PC-9 (cell line): ENCODE data around the gene USP12. TPM values are rescaled to one million over a fixed set of nuclear protein-coding genes. Genes with fewer than 3 reads are reported as not detected.

Source experiments
- BruUV-seq: library from RNA; stranded (reverse); fragments of 400-500 nt; replicated peaks from 2 replicates; lab custom pipeline; 2021; lab: Mats Ljungman, UMichigan
- CTCF ChIA-PET: fragments of 300-600 bp; sonication (Branson Sonifier 250); formaldehyde crosslinking; loops from one replicate; lab custom pipeline; 2022; ENCODE audit warnings: antibody characterized with exemption; lab: Charles Lee
- POLR2A ChIA-PET: fragments of 300-600 bp; sonication (Branson Sonifier 250); formaldehyde crosslinking; loops from one replicate; lab custom pipeline; 2022; ENCODE audit warnings: antibody characterized with exemption; ENCODE audit not compliant: unreplicated experiment; lab: Charles Lee
- DNase-seq, 2 experiments: peaks; one replicate each; pipeline versions ENCODE4 v3.0.0 to v3.0.0-alpha.2; 2015 to 2022; ENCODE audit warnings: mixed read lengths in 1 of 2
- H2AFZ ChIP-seq: fragments of 200-600 bp; sonication (generic); 2 replicates; pipeline ENCODE4 v1.8.1; 2017; ENCODE audit warnings: antibody characterized with exemption
- H3F3A ChIP-seq: fragments of 200-600 bp; sonication (generic); 2 replicates; pipeline ENCODE4 v1.8.1; 2017; ENCODE audit warnings: antibody characterized with exemption, mild to moderate bottlenecking, low read depth; ENCODE audit not compliant: insufficient read depth
- H3K27ac ChIP-seq: fragments of 200-600 bp; sonication (generic); 2 replicates; pipeline ENCODE4 v1.6.1; 2016; ENCODE audit warnings: mixed run types
- H3K27me3 ChIP-seq: fragments of 200-600 bp; sonication (generic); 2 replicates; pipeline ENCODE4 v1.6.1; 2016; ENCODE audit warnings: low read depth, mixed run types; ENCODE audit not compliant: insufficient read depth
- H3K36me3 ChIP-seq: fragments of 200-600 bp; sonication (generic); 2 replicates; pipeline ENCODE4 v1.6.1; 2016; ENCODE audit warnings: low read depth, mixed run types
- H3K4me1 ChIP-seq: fragments of 200-600 bp; sonication (generic); replicated peaks from 2 replicates; pipeline ENCODE4 v1.6.1; 2016; ENCODE audit warnings: mixed run types; ENCODE audit not compliant: insufficient read depth
- H3K4me2 ChIP-seq: fragments of 200-600 bp; sonication (generic); 2 replicates; pipeline ENCODE4 v1.6.1; 2017; ENCODE audit warnings: mixed run types
- H3K4me3 ChIP-seq: fragments of 200-600 bp; sonication (generic); 2 replicates; pipeline ENCODE4 v1.6.1; 2016; ENCODE audit warnings: mixed run types
- H3K79me2 ChIP-seq: fragments of 200-600 bp; sonication (generic); 2 replicates; pipeline ENCODE4 v1.6.1; 2017; ENCODE audit warnings: low read depth, mixed run types
- H3K9me2 ChIP-seq: fragments of 200-600 bp; sonication (generic); 2 replicates; pipeline ENCODE4 v1.8.1; 2017; ENCODE audit warnings: mild to moderate bottlenecking; ENCODE audit not compliant: insufficient read depth
- H3K9me3 ChIP-seq: fragments of 200-600 bp; sonication (generic); 2 replicates; pipeline ENCODE4 v1.8.1; 2016; ENCODE audit warnings: low read depth; ENCODE audit not compliant: insufficient read depth
- H4K20me1 ChIP-seq: fragments of 200-600 bp; sonication (generic); 2 replicates; pipeline ENCODE4 v1.8.1; 2017; ENCODE audit not compliant: insufficient read depth
- EZH2 ChIP-seq: fragments of 200-600 bp; sonication (generic); IDR thresholded peaks from 2 replicates; pipeline ENCODE4 v1.8.0; 2017; ENCODE audit warnings: antibody characterized with exemption, low read depth
- intact Hi-C: fragments of 100-400 bp; cut with micrococcal nuclease; formaldehyde crosslinking; loops from one replicate; pipeline ENCODE4 v1.10.0; 2022; ENCODE audit not compliant: unreplicated experiment
- total RNA-seq: library from RNA; stranded (reverse); gene quantifications from 2 replicates; pipeline ENCODE4 v1.2.3, GENCODE V29; 2021
- TF ChIP-seq, protein P1 (sequence below): fragments of 200-600 bp; sonication (generic); conservative IDR thresholded peaks from 2 replicates; pipeline ENCODE4 v1.6.1; 2017; ENCODE audit warnings: mixed run types, antibody characterized with exemption, mild to moderate bottlenecking, moderate library complexity

The USP12 gene
- total RNA-seq, 1 experiment from 2014 or later: 20.8 TPM

DNA sequence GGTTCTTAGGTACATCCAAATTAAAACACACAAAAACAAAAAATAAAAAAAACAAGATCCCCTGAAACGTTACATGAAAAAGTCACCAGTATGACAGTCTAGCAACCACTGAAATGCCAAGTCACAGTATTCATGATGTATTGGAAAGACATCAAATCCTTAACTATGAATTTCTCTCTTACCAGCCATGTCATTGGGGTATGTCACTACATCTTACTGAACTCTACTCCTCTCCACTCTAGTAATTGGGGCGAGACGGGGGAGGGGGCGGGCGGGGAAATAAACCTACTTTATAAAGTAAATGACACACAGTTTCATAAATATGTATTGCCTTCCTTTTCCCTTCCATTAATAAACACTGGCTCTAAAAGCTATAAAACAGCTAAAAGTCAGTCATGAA, 65.5 kb downstream of the USP12 start:
- H2AFZ ChIP-seq: no peak overlapping the region
- ChIA-PET POLR2A (interaction anchor here (0.8 kb wide), 1 partner anchor 1449 kb away, joined by 4 read pairs; no protein-coding TSS in a partner anchor), CTCF (no interaction called here)
- no peaks in the 10 kb centered on the region for H3K9me3 ChIP-seq
- no peak overlapping the region for H3K4me3 ChIP-seq
- TF ChIP-seq, protein P1, sequence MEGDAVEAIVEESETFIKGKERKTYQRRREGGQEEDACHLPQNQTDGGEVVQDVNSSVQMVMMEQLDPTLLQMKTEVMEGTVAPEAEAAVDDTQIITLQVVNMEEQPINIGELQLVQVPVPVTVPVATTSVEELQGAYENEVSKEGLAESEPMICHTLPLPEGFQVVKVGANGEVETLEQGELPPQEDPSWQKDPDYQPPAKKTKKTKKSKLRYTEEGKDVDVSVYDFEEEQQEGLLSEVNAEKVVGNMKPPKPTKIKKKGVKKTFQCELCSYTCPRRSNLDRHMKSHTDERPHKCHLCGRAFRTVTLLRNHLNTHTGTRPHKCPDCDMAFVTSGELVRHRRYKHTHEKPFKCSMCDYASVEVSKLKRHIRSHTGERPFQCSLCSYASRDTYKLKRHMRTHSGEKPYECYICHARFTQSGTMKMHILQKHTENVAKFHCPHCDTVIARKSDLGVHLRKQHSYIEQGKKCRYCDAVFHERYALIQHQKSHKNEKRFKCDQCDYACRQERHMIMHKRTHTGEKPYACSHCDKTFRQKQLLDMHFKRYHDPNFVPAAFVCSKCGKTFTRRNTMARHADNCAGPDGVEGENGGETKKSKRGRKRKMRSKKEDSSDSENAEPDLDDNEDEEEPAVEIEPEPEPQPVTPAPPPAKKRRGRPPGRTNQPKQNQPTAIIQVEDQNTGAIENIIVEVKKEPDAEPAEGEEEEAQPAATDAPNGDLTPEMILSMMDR: no peak
- TF ChIP-seq EZH2: no peak
- H3F3A ChIP-seq: 0 out of 2 replicates have a peak, but pooled peaks cover 8% of the 10 kb centered on the region
- DNase-seq: no peak
- BruUV-seq: no TSS peak
- H3K27ac ChIP-seq: no peak overlapping the region
- no peaks in the 10 kb centered on the region for H3K9me2 ChIP-seq
- H3K4me2 ChIP-seq: no peak overlapping the region
- no peaks in the 10 kb centered on the region; the same call in 1 of the 2 replicates for H4K20me1 ChIP-seq
- no peaks in the 10 kb centered on the region for H3K79me2 ChIP-seq
- H3K4me1 ChIP-seq: no peaks in the 10 kb centered on the region
- no peaks in the 10 kb centered on the region for H3K27me3 ChIP-seq
- H3K36me3 ChIP-seq: peaks cover 3% of the 10 kb centered on the region; the same call in 1 of the 2 replicates
- intact Hi-C loops: no loop called here

DNA sequence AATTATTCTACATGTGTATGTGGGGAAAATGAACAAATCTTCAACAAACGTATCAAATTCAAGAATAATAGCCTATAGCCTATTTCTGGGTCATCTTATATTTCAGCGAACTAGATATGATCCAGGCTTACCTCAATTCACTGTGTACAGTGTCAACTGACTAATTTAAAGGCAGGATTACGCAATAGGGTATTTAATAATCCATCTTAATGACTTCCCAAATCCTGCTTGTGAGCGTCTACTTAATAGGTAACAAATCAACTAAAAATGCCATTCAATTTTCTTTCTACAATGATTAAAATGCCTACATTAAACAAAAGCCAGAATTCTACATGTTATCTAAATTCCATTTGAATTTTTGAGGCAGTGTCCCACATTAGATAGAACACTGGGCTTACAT, 67.0 kb downstream of the USP12 start:
- intact Hi-C loops: no loop called here
- Histone ChIP-seq H3K36me3 (peaks cover 3% of the 10 kb centered on the region; the same call in 1 of the 2 replicates), H3K4me3 (no peak overlapping the region), H3K79me2 (no peaks in the 10 kb centered on the region), H2AFZ (no peak overlapping the region), H3K4me2 (no peak overlapping the region), H3K27me3 (no peaks in the 10 kb centered on the region), H3K27ac (no peak overlapping the region), H3F3A (0 out of 2 replicates have a peak, but pooled peaks cover 8% of the 10 kb centered on the region), H3K9me3 (no peaks in the 10 kb centered on the region), H3K9me2 (no peaks in the 10 kb centered on the region), H3K4me1 (no peaks in the 10 kb centered on the region), H4K20me1 (no peaks in the 10 kb centered on the region; the same call in 1 of the 2 replicates)
- no peak for TF ChIP-seq EZH2
- no peak for DNase-seq
- CTCF ChIA-PET: interaction anchor here (0.7 kb wide), 1 partner anchor 20 kb away, joined by 3 read pairs; no protein-coding TSS in a partner anchor
- POLR2A ChIA-PET: no interaction called here
- no TSS peak for BruUV-seq

DNA sequence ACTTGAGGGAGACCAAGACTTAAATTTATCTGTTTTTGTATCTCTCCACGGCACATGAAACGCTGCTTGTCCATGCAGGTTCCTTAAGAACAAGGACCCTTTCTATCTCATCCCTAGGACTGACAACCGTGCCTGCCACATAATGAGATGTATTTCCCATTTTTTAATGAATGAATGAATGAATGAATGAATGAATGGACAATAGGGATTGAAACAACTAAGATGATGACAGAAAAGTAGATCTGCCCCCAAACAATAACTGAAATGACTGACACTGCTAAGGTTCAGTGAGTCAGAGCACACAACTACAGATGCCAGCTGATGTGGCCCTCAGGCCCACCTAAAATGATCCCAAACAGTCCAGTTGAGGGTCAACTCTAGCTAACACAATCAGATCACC, 69.8 kb downstream of the USP12 start:
- no peaks in the 10 kb centered on the region for H3K27me3 ChIP-seq
- CTCF ChIA-PET: no interaction called here
- H3K9me3 ChIP-seq: no peaks in the 10 kb centered on the region
- DNase-seq: no peak
- no peaks in the 10 kb centered on the region for H3K4me1 ChIP-seq
- H3F3A ChIP-seq: 0 out of 2 replicates have a peak, but pooled peaks cover 8% of the 10 kb centered on the region
- no peaks in the 10 kb centered on the region for H3K79me2 ChIP-seq
- H3K27ac ChIP-seq: no peak overlapping the region
- H3K4me3 ChIP-seq: no peak overlapping the region
- BruUV-seq: no TSS peak
- POLR2A ChIA-PET: no interaction called here
- no peaks in the 10 kb centered on the region for H3K9me2 ChIP-seq
- no peak overlapping the region for H3K4me2 ChIP-seq
- no peak for TF ChIP-seq EZH2
- TF ChIP-seq, protein P1: no peak
- no peak overlapping the region for H2AFZ ChIP-seq
- peaks cover 3% of the 10 kb centered on the region; the same call in 1 of the 2 replicates for H3K36me3 ChIP-seq
- no peaks in the 10 kb centered on the region; the same call in 1 of the 2 replicates for H4K20me1 ChIP-seq
- intact Hi-C loops: no loop called here
